Measurements from ENCODE around the gene NCR3LG1.

- TF ChIP-seq CTCF (IDR thresholded peaks at IDR 0.05; ENCODE audit: low read depth, low read length, poor library complexity, severe bottlenecking) (no peak), EZH2phosphoT487 (IDR thresholded peaks at IDR 0.05; ENCODE audit: borderline replicate concordance, low read length) (no peak)
Measured at GRCh38 chr11:17408026-17408425, 56.4 kb downstream of the NCR3LG1 start.
